Esophagus muscularis mucosa (tissue), 4 donors: ENCODE measurements around the gene BOLA1. TPM values are rescaled to one million over a fixed set of nuclear protein-coding genes. Genes with fewer than 3 reads are reported as not detected.

Experiments
- DNase-seq: peaks from one replicate; pipeline ENCODE4 v3.0.0-alpha.2; 2017; ENCODE audit errors: extremely low spot score
- H3K27ac ChIP-seq, 4 donors: fragments of 200-600 bp; sonication (generic); replicated peaks in 1 of 4; 1 replicate in 3 of 4; 2 replicates in 1 of 4; pipeline ENCODE4 v1.5.1; 2016 to 2019; ENCODE audit warnings: mild to moderate bottlenecking in 1 of 4
- H3K27me3 ChIP-seq, 4 donors: fragments of 200-600 bp; sonication (generic); one replicate each; pipeline versions ENCODE4 v1.5.1 to v1.6.0; 2016 to 2019
- H3K36me3 ChIP-seq, 4 donors: fragments of 200-600 bp; sonication (generic); one replicate each; pipeline ENCODE4 v1.5.1; 2016 to 2019
- H3K4me1 ChIP-seq, 4 donors: fragments of 200-600 bp; sonication (generic); one replicate each; pipeline ENCODE4 v1.5.1; 2016 to 2019
- H3K4me3 ChIP-seq, 4 donors: fragments of 200-600 bp; sonication (generic); 1 replicate in 2 of 4; 2 replicates in 2 of 4; pipeline ENCODE4 v1.5.1; 2016 to 2019; ENCODE audit warnings: mild to moderate bottlenecking in 4 of 4, moderate library complexity in 1 of 4
- H3K9me3 ChIP-seq, 4 donors: fragments of 200-600 bp; sonication (generic); 1 replicate in 3 of 4; 2 replicates in 1 of 4; pipeline ENCODE4 v1.5.1; 2016 to 2019
- CTCF ChIP-seq, 3 experiments: fragments of 200-600 bp in 2 of 3; fragments of 450-650 bp in 1 of 3; sonication (generic) in 2 of 3; IDR thresholded peaks; one replicate each; pipeline ENCODE4 v1.5.1; 2017 to 2019; ENCODE audit warnings: antibody characterized with exemption in 3 of 3, mild to moderate bottlenecking in 2 of 3, moderate library complexity in 1 of 3
- EP300 ChIP-seq: sonication (generic); formaldehyde crosslinking; IDR thresholded peaks from one replicate; pipeline ENCODE4 v1.6.1; 2017; ENCODE audit warnings: antibody characterized with exemption
- POLR2A ChIP-seq: fragments of 450-650 bp; IDR thresholded peaks from one replicate; pipeline ENCODE4 v1.6.1; 2017; ENCODE audit warnings: antibody characterized with exemption, moderate library complexity, mild to moderate bottlenecking, low read depth
- POLR2AphosphoS5 ChIP-seq, 2 donors: sonication (generic); formaldehyde crosslinking; IDR thresholded peaks; one replicate each; pipeline ENCODE4 v1.6.1; 2017; ENCODE audit warnings: antibody characterized with exemption in 2 of 2
- WGBS: methylation state at CpG from one replicate; pipeline ENCODE4 v1.1.5; 2018; 5-methylcytosine and 5-hydroxymethylcytosine counted together
- intact Hi-C: fragments of 100-400 bp; cut with DNase I; formaldehyde crosslinking; loops from one replicate; pipeline ENCODE4 v1.15.1; 2023
- total RNA-seq, 4 donors: library from RNA; depleted of rRNA; stranded (reverse); fragments of >200 nt; gene quantifications; one replicate each; pipeline versions ENCODE4 v1.1.0 to v1.2.1, GENCODE V29; 2016

Gene BOLA1
- total RNA-seq, 4 donors from 2014 or later: 31.1 to 45.8 (median 41.6) TPM

- Histone ChIP-seq H3K27me3 (peaks cover 0 to 8% (median 0%) of the 10 kb centered on the region in 4 donors), H3K36me3 (peaks cover 0 to 14% (median under 1%) of the 10 kb centered on the region in 4 donors), H3K27ac (peak overlapping the region in 3 of 4 donors; percentile 3 to 55 (median 33)), H3K9me3 (no peaks in the 10 kb centered on the region), H3K4me3 (peak overlapping the region; percentile 60 to 83 (median 64)), H3K4me1 (peaks cover 9 to 32% (median 29%) of the 10 kb centered on the region in 4 donors)
- no peak for TF ChIP-seq EP300
- no peak for TF ChIP-seq POLR2AphosphoS5 (IDR thresholded peaks at IDR 0.05)
- TF ChIP-seq CTCF (IDR thresholded peaks at IDR 0.05): no peak
- TF ChIP-seq POLR2A: no peak
- WGBS: 22% methylated on average over 7 of the region's 9 CpGs
- intact Hi-C loops: no loop called here
- DNase-seq: no peak
Observed at GRCh38 chr1:149916193-149916897, 17.0 kb downstream of the BOLA1 start.

DNA sequence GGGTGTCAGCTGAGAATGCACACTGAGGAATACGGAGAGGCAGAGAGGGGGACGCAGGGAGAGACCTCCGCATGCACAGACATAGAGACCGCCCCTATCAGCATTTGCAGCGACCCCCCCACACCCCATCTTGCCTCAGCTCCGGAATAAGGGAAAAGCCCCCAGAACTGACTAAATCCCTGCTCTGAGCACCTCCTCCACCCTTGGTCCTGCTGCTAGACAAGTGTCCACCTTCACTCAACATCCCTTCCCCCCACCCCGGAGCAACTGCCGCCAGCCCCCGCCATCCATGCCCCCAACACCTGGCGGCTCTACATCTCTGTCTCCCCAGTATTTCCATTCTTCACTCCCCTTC lies 17.5 kb downstream of the BOLA1 start:
- TF ChIP-seq CTCF (IDR thresholded peaks at IDR 0.05): no peak
- TF ChIP-seq EP300: no peak
- TF ChIP-seq POLR2A: no peak
- no peak for TF ChIP-seq POLR2AphosphoS5 (IDR thresholded peaks at IDR 0.05)
- peak overlapping the region in 3 of 4 donors; percentile 3 to 55 (median 33) for H3K27ac ChIP-seq
- H3K27me3 ChIP-seq: peaks cover 0 to 8% (median 0%) of the 10 kb centered on the region in 4 donors

DNA sequence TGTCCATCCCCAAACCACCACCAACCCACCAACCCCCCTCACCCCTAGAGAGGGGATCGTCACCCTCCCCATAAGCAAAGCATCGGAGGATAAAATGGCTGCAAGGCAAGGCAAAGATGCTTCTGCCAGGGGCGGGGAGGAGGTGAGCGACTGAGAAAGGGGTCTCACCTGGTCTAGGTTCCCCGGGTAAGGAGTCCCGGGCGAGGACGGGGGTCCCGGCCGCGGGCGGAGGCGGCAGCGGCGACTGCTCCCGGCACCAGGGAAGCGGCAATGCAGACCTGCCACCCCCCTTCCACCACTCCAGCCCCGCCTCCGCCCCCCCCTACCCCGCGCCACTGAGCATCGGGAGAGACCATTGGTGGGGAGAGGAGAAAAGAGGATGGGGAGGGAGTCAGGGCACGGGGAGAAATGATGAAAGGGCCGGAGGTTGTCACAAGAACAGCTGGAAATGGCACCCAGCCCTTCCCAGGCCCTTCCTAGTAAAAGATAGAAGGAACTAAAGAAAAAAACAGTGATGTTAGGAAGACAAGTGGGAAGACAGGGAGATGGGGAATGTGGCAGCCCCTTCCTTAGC lies 18.3 kb downstream of the BOLA1 start, which contains the start of gene SV2A:
SV2A (minus strand) TSS at position 274 of the 574 bp plus-strand sequence. CDS start 4,004 bp downstream, outside the sequence.
- DNase-seq: no peak
- H3K9me3 ChIP-seq: no peaks in the 10 kb centered on the region
- H3K4me3 ChIP-seq: peak within 1 kb of the TSS; percentile 60 to 83 (median 64)
- peaks cover 4 to 26% (median 9%) of the 10 kb centered on the region in 4 donors for H3K36me3 ChIP-seq
- intact Hi-C loops: no loop called here
- 0% methylated on average over 8 of the region's 24 CpGs for WGBS
- peaks cover 9 to 32% (median 29%) of the 10 kb centered on the region in 4 donors for H3K4me1 ChIP-seq
- H3K27me3 ChIP-seq: peaks cover 0 to 8% (median 0%) of the 10 kb centered on the region in 4 donors
- H3K27ac ChIP-seq: peak within 1 kb of the TSS; percentile 33 to 55 (median 52)
- no peak for TF ChIP-seq POLR2A
- TF ChIP-seq POLR2AphosphoS5 (IDR thresholded peaks at IDR 0.05): peak; percentile 22 to 81

More for the DNA sequence above, 17.5 kb downstream of the BOLA1 start:
- Histone ChIP-seq H3K9me3 (no peaks in the 10 kb centered on the region), H3K36me3 (peaks cover 0 to 19% (median 3%) of the 10 kb centered on the region in 4 donors), H3K4me3 (peak overlapping the region; percentile 60 to 83 (median 64)), H3K4me1 (peaks cover 9 to 32% (median 29%) of the 10 kb centered on the region in 4 donors)
- 5% methylated on average over 10 of the region's 10 CpGs for WGBS
- DNase-seq: no peak
- intact Hi-C loops: no loop called here

GRCh38 chr1:149923626-149924025 lies 24.3 kb downstream of the BOLA1 start:
- WGBS: 85% methylated on average over 10 of the region's 10 CpGs

DNA sequence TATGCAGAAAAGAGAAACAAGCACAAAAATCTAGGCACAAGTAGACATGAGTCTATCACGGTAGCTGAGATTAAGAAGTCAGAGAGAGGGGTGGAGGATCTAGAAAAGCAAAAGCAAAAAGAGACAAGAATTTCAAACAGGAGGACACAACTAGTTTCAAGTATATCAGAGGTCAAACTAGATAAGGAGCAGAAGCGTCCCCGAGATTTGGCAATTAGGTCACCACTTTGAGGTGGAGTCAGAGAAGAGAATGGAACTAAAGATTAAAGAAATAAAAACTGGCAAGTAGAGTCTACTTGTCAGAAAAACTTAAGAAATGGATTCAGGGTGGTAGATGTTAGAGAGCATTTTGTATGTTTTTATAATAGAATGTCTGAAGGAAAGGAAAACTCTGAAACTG lies 26.0 kb downstream of the BOLA1 start:
- peaks cover 29 to 42% (median 36%) of the 10 kb centered on the region in 4 donors for H3K4me1 ChIP-seq
- no peak for DNase-seq
- no peaks in the 10 kb centered on the region for H3K9me3 ChIP-seq
- H3K27ac ChIP-seq: no peak overlapping the region
- 87% methylated on average over 3 of the region's 3 CpGs for WGBS
- no peak for TF ChIP-seq POLR2A
- no peak for TF ChIP-seq CTCF (IDR thresholded peaks at IDR 0.05)
- TF ChIP-seq EP300: no peak
- no peak for TF ChIP-seq POLR2AphosphoS5 (IDR thresholded peaks at IDR 0.05)
- intact Hi-C loops: no loop called here
- H3K36me3 ChIP-seq: peaks cover 36 to 69% (median 54%) of the 10 kb centered on the region in 4 donors
- no peak overlapping the region for H3K4me3 ChIP-seq
- H3K27me3 ChIP-seq: no peaks in the 10 kb centered on the region

More at GRCh38 chr1:149923626-149924025, 24.3 kb downstream of the BOLA1 start:
- peaks cover 28 to 44% (median 36%) of the 10 kb centered on the region in 4 donors for H3K4me1 ChIP-seq
- intact Hi-C loops: no loop called here
- DNase-seq: no peak
- peaks cover 36 to 56% (median 50%) of the 10 kb centered on the region in 4 donors for H3K36me3 ChIP-seq
- no peak for TF ChIP-seq EP300
- no peak overlapping the region for H3K27ac ChIP-seq
- H3K27me3 ChIP-seq: no peaks in the 10 kb centered on the region
- no peaks in the 10 kb centered on the region for H3K9me3 ChIP-seq
- H3K4me3 ChIP-seq: no peak overlapping the region
